Measurements from ENCODE around the gene NDUFA6. TPM values are rescaled to one million over a fixed set of nuclear protein-coding genes. Genes with fewer than 3 reads are reported as not detected.

Gene NDUFA6
- total and polyA plus RNA-seq, 2 of the 13 experiments (the other 11 are each of a cell fraction or from before 2014, with no cell fraction given), result 68.5 to 87.8 TPM

DNA sequence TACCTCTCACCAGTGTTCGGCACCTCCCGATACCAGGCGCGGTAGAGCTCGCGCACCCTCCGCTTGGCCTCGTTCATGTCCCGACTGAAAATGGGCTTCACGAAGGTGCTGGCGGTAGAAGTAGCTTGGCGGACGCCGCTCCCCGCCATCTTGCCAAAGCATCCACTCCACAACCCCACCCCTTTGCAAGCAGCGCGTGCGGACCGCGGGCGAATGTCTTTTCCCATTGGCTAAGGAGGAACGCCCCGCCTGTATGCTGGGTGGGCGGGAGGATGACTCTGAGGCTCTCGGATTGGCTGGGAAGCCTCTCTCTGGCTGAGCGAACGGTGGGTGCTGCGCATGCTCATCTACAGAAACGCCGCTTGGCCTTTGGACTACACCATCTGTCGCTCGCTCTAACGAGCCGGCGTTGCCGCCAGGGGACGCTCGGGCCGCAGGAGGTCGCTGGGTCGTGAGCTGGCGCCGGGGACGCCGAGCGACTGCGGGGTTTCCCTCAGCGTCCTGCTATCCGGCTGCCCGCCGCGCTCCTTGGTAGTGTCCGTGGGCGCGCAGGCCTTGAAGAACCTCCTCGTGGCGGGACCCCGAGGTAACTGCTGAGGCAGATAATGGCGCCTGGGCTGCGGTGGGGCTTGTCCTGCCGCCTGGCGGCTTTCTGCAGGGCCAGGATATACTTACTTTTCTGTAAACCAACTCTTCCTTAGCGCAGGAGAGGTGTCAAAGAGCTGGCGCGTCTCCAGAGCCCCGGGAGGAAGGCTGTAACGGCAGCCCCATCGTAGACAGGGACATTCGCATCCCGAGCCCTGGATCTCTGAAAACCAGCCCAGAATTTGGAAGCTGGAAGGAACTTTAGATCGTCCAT lies at the start of gene NDUFA6 (continued):
- TF ChIP-seq, protein P1, sequence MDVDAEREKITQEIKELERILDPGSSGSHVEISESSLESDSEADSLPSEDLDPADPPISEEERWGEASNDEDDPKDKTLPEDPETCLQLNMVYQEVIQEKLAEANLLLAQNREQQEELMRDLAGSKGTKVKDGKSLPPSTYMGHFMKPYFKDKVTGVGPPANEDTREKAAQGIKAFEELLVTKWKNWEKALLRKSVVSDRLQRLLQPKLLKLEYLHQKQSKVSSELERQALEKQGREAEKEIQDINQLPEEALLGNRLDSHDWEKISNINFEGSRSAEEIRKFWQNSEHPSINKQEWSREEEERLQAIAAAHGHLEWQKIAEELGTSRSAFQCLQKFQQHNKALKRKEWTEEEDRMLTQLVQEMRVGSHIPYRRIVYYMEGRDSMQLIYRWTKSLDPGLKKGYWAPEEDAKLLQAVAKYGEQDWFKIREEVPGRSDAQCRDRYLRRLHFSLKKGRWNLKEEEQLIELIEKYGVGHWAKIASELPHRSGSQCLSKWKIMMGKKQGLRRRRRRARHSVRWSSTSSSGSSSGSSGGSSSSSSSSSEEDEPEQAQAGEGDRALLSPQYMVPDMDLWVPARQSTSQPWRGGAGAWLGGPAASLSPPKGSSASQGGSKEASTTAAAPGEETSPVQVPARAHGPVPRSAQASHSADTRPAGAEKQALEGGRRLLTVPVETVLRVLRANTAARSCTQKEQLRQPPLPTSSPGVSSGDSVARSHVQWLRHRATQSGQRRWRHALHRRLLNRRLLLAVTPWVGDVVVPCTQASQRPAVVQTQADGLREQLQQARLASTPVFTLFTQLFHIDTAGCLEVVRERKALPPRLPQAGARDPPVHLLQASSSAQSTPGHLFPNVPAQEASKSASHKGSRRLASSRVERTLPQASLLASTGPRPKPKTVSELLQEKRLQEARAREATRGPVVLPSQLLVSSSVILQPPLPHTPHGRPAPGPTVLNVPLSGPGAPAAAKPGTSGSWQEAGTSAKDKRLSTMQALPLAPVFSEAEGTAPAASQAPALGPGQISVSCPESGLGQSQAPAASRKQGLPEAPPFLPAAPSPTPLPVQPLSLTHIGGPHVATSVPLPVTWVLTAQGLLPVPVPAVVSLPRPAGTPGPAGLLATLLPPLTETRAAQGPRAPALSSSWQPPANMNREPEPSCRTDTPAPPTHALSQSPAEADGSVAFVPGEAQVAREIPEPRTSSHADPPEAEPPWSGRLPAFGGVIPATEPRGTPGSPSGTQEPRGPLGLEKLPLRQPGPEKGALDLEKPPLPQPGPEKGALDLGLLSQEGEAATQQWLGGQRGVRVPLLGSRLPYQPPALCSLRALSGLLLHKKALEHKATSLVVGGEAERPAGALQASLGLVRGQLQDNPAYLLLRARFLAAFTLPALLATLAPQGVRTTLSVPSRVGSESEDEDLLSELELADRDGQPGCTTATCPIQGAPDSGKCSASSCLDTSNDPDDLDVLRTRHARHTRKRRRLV (CRISPR knock-in tag; IDR thresholded peaks at IDR 0.05), result peak; percentile 78; the same call in 1 of the 2 replicates
- TF ChIP-seq BRD4 (CRISPR knock-in tag; IDR thresholded peaks at IDR 0.05) (no peak; the same call in 1 of the 2 replicates), NR3C1 (CRISPR knock-in tag; IDR thresholded peaks at IDR 0.05) (no peak), ONECUT2 (CRISPR knock-in tag; IDR thresholded peaks at IDR 0.05) (no peak), ZNF543 (CRISPR knock-in tag; IDR thresholded peaks at IDR 0.05) (peak; percentile 76), ZFAT (CRISPR knock-in tag; conservative IDR thresholded peaks at IDR 0.05) (no peak; the same call in 1 of the 2 replicates), ISX (CRISPR knock-in tag; conservative IDR thresholded peaks at IDR 0.05) (no peak), ZSCAN20 (CRISPR knock-in tag; IDR thresholded peaks at IDR 0.05; ENCODE audit: borderline replicate concordance) (0 out of 2 replicates have a peak, but pooled peaks have one; percentile 48), HNF4G (IDR thresholded peaks at IDR 0.05; ENCODE audit: borderline replicate concordance, low read depth, low read length) (peak; percentile 97), HNF4G (CRISPR knock-in tag; IDR thresholded peaks at IDR 0.05; ENCODE audit: borderline replicate concordance, low read depth) (peak; percentile 96), HIVEP1 (CRISPR knock-in tag; IDR thresholded peaks at IDR 0.05) (peak; percentile 93)
- TF ChIP-seq, protein P2, sequence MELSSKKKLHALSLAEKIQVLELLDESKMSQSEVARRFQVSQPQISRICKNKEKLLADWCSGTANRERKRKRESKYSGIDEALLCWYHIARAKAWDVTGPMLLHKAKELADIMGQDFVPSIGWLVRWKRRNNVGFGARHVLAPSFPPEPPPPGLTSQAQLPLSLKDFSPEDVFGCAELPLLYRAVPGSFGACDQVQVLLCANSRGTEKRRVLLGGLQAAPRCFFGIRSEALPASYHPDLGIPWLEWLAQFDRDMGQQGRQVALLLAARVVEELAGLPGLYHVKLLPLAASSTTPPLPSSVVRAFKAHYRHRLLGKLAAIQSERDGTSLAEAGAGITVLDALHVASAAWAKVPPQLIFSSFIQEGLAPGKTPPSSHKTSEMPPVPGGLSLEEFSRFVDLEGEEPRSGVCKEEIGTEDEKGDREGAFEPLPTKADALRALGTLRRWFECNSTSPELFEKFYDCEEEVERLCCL (CRISPR knock-in tag; IDR thresholded peaks at IDR 0.05; ENCODE audit: borderline replicate concordance), result no peak
- TF ChIP-seq, protein P3, sequence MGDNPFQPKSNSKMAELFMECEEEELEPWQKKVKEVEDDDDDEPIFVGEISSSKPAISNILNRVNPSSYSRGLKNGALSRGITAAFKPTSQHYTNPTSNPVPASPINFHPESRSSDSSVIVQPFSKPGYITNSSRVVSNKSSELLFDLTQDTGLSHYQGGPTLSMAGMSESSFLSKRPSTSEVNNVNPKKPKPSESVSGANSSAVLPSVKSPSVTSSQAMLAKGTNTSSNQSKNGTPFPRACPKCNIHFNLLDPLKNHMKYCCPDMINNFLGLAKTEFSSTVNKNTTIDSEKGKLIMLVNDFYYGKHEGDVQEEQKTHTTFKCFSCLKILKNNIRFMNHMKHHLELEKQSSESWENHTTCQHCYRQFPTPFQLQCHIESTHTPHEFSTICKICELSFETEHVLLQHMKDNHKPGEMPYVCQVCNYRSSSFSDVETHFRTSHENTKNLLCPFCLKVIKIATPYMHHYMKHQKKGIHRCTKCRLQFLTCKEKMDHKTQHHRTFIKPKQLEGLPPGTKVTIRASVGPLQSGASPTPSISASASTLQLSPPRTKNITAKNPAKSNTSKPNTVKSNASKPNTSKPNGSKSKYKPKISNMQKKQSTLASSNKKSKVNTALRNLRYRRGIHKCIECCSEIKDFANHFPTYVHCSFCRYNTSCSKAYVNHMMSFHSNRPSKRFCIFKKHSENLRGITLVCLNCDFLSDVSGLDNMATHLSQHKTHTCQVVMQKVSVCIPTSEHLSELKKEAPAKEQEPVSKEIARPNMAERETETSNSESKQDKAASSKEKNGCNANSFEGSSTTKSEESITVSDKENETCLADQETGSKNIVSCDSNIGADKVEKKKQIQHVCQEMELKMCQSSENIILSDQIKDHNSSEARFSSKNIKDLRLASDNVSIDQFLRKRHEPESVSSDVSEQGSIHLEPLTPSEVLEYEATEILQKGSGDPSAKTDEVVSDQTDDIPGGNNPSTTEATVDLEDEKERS (CRISPR knock-in tag; IDR thresholded peaks at IDR 0.05), result no peak

Measured in HepG2 (cell line).